ENCODE data around the gene FUT4. TPM values are rescaled to one million over a fixed set of nuclear protein-coding genes. Genes with fewer than 3 reads are reported as not detected.

FUT4 gene
- total RNA-seq, 2 donors from 2014 or later, result 5.2 to 6.5 TPM

DNA sequence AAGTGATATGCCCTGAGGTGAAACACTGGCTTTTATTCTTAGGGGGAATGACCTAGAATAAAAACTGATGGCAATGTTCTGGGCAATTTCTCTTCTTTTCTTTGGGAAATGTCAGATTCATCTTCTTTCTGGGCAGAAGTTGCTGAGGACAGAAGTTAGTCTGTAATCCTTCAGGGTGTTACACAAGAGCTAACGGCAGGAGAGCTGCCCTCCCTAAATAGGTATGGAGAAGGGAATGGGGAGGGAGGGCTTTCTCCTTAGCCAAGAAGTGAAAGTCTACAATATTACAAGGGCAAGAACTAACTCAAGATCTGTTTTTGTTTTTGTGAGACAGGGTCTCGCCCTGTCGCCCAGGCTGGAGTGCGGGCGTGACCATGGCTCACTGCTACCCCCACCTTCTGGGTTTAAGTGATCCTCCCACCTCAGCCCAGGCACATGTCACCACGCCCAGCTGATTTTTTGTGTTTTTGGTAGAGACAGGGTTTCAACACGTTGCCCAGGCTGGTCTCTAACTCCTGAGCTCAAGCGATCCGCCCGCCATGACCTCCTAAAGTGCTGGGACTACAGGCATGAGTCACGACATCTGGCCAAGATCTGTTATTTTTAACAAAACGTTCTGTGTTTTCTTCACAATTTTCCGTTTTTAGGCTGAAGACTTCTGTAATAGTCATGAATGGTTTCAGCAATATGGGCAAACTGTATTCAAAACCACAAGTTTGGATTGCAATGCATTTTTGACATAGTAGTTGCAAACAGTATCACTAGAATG, 30.7 kb downstream of the FUT4 start:
- Histone ChIP-seq H3K4me3 (no peak overlapping the region), H3K27me3 (replicated peaks; ENCODE audit: insufficient read depth) (no peaks in the 10 kb centered on the region), H3K9me3 (no peaks in the 10 kb centered on the region), H3K36me3 (no peaks in the 10 kb centered on the region), H3K27ac (no peak overlapping the region), H3K4me1 (replicated peaks) (peaks cover 2% of the 10 kb centered on the region)
- WGBS, result 85% methylated on average over 13 of the region's 13 CpGs
- intact Hi-C loops (cut with DNase I), result no loop called here
- DNase-seq (ENCODE audit: low spot score), result no peak
- TF ChIP-seq POLR2A (IDR thresholded peaks at IDR 0.05) (no peak), POLR2AphosphoS5 (IDR thresholded peaks at IDR 0.05) (no peak)
- TF ChIP-seq, protein P1, sequence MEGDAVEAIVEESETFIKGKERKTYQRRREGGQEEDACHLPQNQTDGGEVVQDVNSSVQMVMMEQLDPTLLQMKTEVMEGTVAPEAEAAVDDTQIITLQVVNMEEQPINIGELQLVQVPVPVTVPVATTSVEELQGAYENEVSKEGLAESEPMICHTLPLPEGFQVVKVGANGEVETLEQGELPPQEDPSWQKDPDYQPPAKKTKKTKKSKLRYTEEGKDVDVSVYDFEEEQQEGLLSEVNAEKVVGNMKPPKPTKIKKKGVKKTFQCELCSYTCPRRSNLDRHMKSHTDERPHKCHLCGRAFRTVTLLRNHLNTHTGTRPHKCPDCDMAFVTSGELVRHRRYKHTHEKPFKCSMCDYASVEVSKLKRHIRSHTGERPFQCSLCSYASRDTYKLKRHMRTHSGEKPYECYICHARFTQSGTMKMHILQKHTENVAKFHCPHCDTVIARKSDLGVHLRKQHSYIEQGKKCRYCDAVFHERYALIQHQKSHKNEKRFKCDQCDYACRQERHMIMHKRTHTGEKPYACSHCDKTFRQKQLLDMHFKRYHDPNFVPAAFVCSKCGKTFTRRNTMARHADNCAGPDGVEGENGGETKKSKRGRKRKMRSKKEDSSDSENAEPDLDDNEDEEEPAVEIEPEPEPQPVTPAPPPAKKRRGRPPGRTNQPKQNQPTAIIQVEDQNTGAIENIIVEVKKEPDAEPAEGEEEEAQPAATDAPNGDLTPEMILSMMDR (IDR thresholded peaks at IDR 0.05), result no peak

DNA sequence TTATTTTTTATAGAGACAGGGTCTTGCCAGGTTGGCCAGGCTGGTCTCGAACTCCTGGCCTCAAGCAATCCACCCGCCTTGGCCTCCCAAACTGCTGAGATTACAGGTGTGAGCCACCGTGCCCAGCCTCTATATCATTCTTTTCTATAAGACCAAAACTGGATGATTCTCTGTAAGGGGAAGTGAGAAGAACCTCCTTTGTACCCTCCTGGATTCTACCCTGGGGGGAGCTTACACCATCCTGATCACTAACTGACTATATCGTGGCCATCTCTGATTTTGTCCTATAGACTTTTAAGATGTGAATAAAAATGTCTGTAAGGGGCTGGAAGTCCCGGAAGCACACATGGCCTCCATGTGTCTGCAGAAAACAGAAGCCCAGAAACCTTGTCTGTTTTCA, 32.6 kb downstream of the FUT4 start:
- Histone ChIP-seq H3K27me3 (replicated peaks; ENCODE audit: insufficient read depth) (no peaks in the 10 kb centered on the region), H3K27ac (no peak overlapping the region), H3K4me3 (no peak overlapping the region), H3K36me3 (no peaks in the 10 kb centered on the region), H3K4me1 (replicated peaks) (peaks cover 2% of the 10 kb centered on the region), H3K9me3 (no peaks in the 10 kb centered on the region)
- TF ChIP-seq POLR2A (IDR thresholded peaks at IDR 0.05) (no peak), POLR2AphosphoS5 (IDR thresholded peaks at IDR 0.05) (no peak)
- TF ChIP-seq, protein P1 (IDR thresholded peaks at IDR 0.05), result no peak
- no peak for DNase-seq (ENCODE audit: low spot score)
- WGBS, result 93% methylated on average over 5 of the region's 5 CpGs
- intact Hi-C loops (cut with DNase I), result no loop called here

DNA sequence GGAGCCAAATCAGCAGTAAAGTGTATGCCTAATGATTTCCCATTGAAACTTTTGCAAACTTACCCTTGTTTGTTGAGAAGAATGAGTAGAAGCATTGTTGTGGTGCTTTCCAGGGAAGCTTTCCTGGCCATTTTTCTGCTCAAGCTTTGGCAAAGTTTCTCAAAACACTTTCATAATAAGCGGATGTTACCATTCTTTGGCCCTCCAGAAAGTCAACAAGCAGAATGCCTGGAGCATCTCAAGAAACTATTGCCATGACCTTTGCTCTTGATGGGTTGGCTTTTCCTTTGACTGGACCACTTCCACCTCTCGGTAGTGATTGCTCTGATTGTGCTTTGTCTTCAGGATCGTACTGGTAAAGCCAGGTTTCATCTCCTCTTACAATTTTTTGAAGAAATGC, 34.1 kb downstream of the FUT4 start:
- Histone ChIP-seq H3K27ac (no peak overlapping the region), H3K36me3 (no peaks in the 10 kb centered on the region), H3K4me1 (replicated peaks) (peaks cover 2% of the 10 kb centered on the region), H3K4me3 (no peak overlapping the region), H3K27me3 (replicated peaks; ENCODE audit: insufficient read depth) (no peaks in the 10 kb centered on the region), H3K9me3 (no peaks in the 10 kb centered on the region)
- no peak for TF ChIP-seq POLR2A (IDR thresholded peaks at IDR 0.05)
- TF ChIP-seq, protein P1 (IDR thresholded peaks at IDR 0.05), result no peak
- TF ChIP-seq POLR2AphosphoS5 (IDR thresholded peaks at IDR 0.05), result no peak
- intact Hi-C loops (cut with DNase I), result no loop called here
- 40% methylated on average over 3 of the region's 3 CpGs for WGBS
- no peak for DNase-seq (ENCODE audit: low spot score)

DNA sequence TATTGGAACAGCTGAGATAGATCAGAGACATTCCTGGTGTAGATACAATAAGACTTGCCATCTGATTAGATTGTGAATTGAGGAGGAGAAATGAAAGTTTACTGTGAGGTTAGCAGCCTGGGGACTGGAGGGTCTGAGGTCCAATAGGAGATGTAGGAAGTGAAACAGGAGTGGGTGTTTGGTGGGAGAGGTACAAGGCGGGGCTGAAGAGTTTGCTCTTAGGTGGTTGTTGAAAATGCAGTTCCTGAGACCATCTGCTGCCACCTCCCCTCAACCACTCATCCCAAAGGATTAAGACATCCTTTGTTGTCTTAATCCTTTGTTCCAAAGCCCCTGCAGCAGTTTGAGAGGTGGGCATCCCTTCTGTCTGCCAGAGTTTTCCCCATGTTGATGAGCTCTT, 38.2 kb downstream of the FUT4 start:
- 83% methylated on average over 1 of the region's 1 CpG for WGBS
- Histone ChIP-seq H3K27ac (no peak overlapping the region), H3K4me3 (no peak overlapping the region), H3K9me3 (no peaks in the 10 kb centered on the region), H3K4me1 (replicated peaks) (no peaks in the 10 kb centered on the region), H3K27me3 (replicated peaks; ENCODE audit: insufficient read depth) (no peaks in the 10 kb centered on the region), H3K36me3 (no peaks in the 10 kb centered on the region)
- intact Hi-C loops (cut with DNase I), result no loop called here
- TF ChIP-seq, protein P1 (IDR thresholded peaks at IDR 0.05), result no peak
- TF ChIP-seq POLR2AphosphoS5 (IDR thresholded peaks at IDR 0.05) (no peak), POLR2A (IDR thresholded peaks at IDR 0.05) (no peak)
- DNase-seq (ENCODE audit: low spot score), result no peak
